Measurements from ENCODE around the gene RPH3AL. TPM values are rescaled to one million over a fixed set of nuclear protein-coding genes. Genes with fewer than 3 reads are reported as not detected.

RPH3AL gene
- 1.3 and 1.6 TPM in 2 replicates for total RNA-seq

- TF ChIP-seq CTCF (IDR thresholded peaks at IDR 0.05; ENCODE audit: insufficient read depth, low read depth, low read length): no peak
- DNase-seq (ENCODE audit: low read depth): peak; percentile 71
- H3K4me3 ChIP-seq (ENCODE audit: low read depth, low read length): no peak within 1 kb of the TSS
Observed at GRCh38 chr17:352421-353212, at the start of gene RPH3AL. Gene RPH3AL, minus strand, starts transcription at chr17:352807. Its CDS starts 25,264 bp downstream, at chr17:327543.

- no peak for TF ChIP-seq CTCF (IDR thresholded peaks at IDR 0.05; ENCODE audit: insufficient read depth, low read depth, low read length)
- DNase-seq (ENCODE audit: low read depth): no peak
- no peak overlapping the region for H3K4me3 ChIP-seq (ENCODE audit: low read depth, low read length)
Observed at GRCh38 chr17:400257-400656, 47.6 kb upstream of the RPH3AL start.

GRCh38 chr17:396788-397187 lies 44.2 kb upstream of the RPH3AL start:
- DNase-seq (ENCODE audit: low read depth): no peak
- H3K4me3 ChIP-seq (ENCODE audit: low read depth, low read length): no peak overlapping the region
- no peak for TF ChIP-seq CTCF (IDR thresholded peaks at IDR 0.05; ENCODE audit: insufficient read depth, low read depth, low read length)

- DNase-seq (ENCODE audit: low read depth): no peak
- no peak overlapping the region for H3K4me3 ChIP-seq (ENCODE audit: low read depth, low read length)
- TF ChIP-seq CTCF (IDR thresholded peaks at IDR 0.05; ENCODE audit: insufficient read depth, low read depth, low read length): no peak
Observed at GRCh38 chr17:395974-396373, 43.4 kb upstream of the RPH3AL start.

GRCh38 chr17:395179-395578 lies 42.6 kb upstream of the RPH3AL start:
- DNase-seq (ENCODE audit: low read depth): no peak
- no peak overlapping the region for H3K4me3 ChIP-seq (ENCODE audit: low read depth, low read length)
- TF ChIP-seq CTCF (IDR thresholded peaks at IDR 0.05; ENCODE audit: insufficient read depth, low read depth, low read length): no peak

- TF ChIP-seq CTCF (IDR thresholded peaks at IDR 0.05; ENCODE audit: insufficient read depth, low read depth, low read length): no peak
- no peak for DNase-seq (ENCODE audit: low read depth)
- H3K4me3 ChIP-seq (ENCODE audit: low read depth, low read length): no peak overlapping the region
Observed at GRCh38 chr17:394718-395095, 42.1 kb upstream of the RPH3AL start.
